ENCODE results near the gene TRIM8.

GRCh38 chr10:102681696-102682095 lies 37.4 kb downstream of the TRIM8 start:
- no peak for TF ChIP-seq POLR2A (IDR thresholded peaks at IDR 0.05; ENCODE audit: low read length)
- no peak for TF ChIP-seq GATA1 (IDR thresholded peaks at IDR 0.05; ENCODE audit: low read depth, low read length)
